Germinal center (tissue), 1 donor: ENCODE data around the gene WAPL.
"Not testable (repeated sequence)": the region's sequence is repeated elsewhere in the genome, so short reads cannot be mapped to it uniquely, and the experiment has no call there.

Experiments
- DNase-seq: peaks from one replicate; pipeline ENCODE4 v3.0.0; 2012; ENCODE audit warnings: mixed read lengths, low spot score

The WAPL gene

DNA sequence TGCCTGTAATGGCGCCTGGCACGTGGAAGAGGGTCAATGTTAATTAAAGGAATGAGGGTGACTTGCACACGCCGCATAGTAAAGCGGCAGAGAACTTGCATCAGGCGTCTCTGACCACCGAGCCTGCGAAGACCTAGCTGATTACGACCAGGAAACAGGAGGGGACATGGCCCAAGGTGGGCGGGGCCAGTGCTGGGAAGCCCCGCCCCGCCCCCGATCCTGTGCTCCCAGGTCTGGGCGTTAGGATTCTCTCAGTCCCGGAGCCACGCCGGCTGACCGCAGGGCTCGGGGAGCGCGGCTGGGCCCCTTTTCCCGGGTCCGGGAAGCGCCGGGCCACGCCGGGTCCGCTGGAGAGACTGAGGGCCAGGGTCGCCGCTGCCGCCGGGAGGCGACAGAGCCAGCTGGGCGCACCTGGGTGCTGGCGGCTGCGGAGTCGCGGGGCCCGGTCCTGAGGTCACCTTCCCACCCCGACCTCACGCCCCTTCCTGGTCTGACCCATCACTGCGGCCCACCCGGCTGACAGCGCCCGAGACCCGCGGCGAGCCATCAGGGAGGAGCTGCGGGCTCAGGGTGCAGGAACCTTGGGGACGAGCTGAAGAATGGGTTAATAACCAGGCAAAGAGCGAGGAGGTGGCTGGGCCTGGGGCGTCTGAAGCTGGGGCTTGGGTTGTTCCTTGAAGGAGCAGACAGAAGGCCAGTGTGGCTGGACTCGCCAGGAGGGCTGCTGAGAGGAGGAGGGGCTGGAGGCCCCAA is 132.0 kb downstream of the WAPL start:
- peak; percentile 64 for DNase-seq

DNA sequence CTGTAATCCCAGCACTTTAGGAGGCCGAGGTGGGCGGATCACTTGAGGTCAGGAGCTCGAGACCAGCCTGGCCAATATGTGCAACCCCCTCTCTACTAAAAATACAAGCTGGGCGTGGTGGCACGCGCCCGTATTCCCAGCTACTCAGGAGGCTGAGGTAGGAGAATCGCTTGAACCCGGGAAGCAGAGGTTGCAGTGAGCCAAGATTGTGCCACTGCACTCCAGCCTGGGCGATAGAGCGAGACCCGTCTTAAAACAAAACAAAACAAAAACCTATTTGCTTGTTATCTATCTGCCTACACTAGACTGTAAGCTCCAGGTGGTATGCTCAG is 132.5 kb downstream of the WAPL start:
- not testable (repeated sequence) for DNase-seq

DNA sequence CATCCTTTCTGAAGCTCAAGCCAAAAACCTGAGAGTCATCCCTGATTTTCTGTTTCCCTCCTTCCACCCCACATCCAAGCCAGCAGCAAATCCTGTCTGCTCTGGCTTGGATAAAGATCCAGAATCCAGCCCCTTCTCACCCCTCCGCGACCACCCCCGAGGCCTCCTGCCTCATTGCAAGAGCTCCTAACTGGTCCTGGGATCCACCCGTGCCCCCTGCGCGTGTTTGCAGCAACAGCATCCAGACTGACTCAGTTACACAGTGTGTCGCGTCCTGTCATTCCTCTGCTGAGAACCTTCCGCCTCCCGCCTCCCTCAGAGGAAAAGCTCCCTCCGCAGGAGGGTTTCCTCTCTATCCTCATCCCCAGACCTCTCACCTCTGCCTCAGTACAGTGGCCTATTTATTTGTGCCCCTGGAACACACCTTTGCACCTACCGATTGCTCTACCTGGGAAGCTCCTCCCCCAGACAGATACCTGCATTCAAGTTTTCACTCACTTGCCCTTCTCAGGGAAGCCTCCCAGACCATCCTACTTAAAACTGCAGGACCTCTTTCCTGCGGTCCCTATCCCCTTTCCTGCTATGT is 133.4 kb downstream of the WAPL start:
- DNase-seq: no peak

DNA sequence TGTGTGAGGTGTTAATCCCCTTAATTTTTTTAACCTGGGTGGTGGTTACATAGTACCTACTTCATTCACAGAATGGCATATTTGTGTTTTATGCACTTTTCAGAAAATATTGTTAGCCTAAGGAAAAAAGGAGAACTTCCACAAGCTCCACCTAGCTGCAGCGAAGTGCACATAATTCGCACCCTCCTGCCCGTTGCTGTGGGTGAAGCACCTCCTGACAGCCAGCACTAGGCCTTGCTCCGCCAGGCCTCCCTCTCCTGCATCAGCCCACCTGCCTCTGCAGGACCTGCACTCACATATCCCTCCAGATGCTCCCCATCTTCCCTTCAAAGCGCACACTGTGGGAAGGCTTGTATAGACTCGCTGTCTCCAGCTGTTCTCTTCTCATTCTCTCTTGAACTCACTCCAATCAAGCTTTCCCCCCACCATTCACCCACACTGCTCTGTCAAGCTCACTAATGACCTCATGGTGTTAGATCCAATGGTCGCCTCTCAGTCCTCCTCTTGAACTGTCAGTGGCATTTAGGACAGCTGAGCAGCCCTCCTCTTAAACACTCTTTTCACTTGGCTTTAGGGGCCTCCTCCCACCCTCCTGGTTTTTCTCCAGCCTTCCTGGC is 134.3 kb downstream of the WAPL start:
- no peak for DNase-seq

DNA sequence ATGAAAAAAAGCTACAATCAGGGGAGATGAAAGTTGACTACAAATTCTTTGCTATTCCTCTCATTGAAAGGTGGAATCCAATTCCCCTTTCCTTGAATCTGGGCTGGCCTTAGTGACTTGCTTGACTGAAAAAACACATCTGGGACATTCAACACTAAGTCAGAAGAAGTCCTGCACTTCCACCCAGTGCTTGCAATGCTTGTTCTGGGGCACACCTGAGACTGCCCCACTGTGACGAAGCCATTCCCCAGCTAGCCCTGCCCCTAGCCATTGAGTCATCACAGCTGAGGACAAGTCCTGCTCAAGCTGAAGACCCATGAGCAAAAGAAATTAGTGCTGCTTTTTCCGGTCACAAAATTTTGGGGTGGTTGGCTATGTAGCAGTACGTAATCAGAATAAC is 135.8 kb downstream of the WAPL start:
- DNase-seq: no peak
